Endothelial cell (in vitro differentiated cells): ENCODE data around the gene CRTC1. TPM values are rescaled to one million over a fixed set of nuclear protein-coding genes. Genes with fewer than 3 reads are reported as not detected.

Experiments used
- DNase-seq: peaks from one replicate; pipeline ENCODE4 v3.0.0; 2021; ENCODE audit warnings: low spot score
- H3K27ac Mint-ChIP-seq: one replicate; pipeline ENCODE4 v1.8.0; 2021; ENCODE audit warnings: mixed read lengths, inconsistent platforms; ENCODE audit not compliant: unreplicated experiment
- H3K27me3 Mint-ChIP-seq: one replicate; pipeline ENCODE4 v1.8.0; 2021; ENCODE audit warnings: mild to moderate bottlenecking, moderate library complexity, mixed read lengths, inconsistent platforms; ENCODE audit not compliant: unreplicated experiment
- H3K36me3 Mint-ChIP-seq: one replicate; pipeline ENCODE4 v1.8.0; 2021; ENCODE audit warnings: mild to moderate bottlenecking, low read depth, mixed read lengths, inconsistent platforms; ENCODE audit not compliant: unreplicated experiment
- H3K4me1 Mint-ChIP-seq: one replicate; pipeline ENCODE4 v1.8.0; 2021; ENCODE audit warnings: mild to moderate bottlenecking, mixed read lengths, inconsistent platforms; ENCODE audit not compliant: unreplicated experiment
- H3K4me3 Mint-ChIP-seq: one replicate; pipeline ENCODE4 v1.8.0; 2021; ENCODE audit warnings: mild to moderate bottlenecking, mixed read lengths, inconsistent platforms; ENCODE audit not compliant: unreplicated experiment
- H3K9me3 Mint-ChIP-seq: one replicate; pipeline ENCODE4 v1.8.0; 2021; ENCODE audit warnings: mixed read lengths, inconsistent platforms; ENCODE audit not compliant: unreplicated experiment
- CTCF ChIP-seq: fragments of 200-600 bp; sonication (generic); IDR thresholded peaks from one replicate; pipeline ENCODE4 v1.5.0; 2021; ENCODE audit warnings: antibody characterized with exemption; ENCODE audit not compliant: unreplicated experiment
- total RNA-seq: library from RNA; stranded (reverse); fragmentation: NEBNext Ultra II Directional; extraction: Animal tissue kit (Norgen Biotek cat#: 25700); gene quantifications from one replicate; pipeline ENCODE4 v1.2.1, GENCODE V29; 2021; ENCODE audit not compliant: unreplicated experiment

The CRTC1 gene
- total RNA-seq, 1 donor from 2014 or later, result 17.5 TPM

DNA sequence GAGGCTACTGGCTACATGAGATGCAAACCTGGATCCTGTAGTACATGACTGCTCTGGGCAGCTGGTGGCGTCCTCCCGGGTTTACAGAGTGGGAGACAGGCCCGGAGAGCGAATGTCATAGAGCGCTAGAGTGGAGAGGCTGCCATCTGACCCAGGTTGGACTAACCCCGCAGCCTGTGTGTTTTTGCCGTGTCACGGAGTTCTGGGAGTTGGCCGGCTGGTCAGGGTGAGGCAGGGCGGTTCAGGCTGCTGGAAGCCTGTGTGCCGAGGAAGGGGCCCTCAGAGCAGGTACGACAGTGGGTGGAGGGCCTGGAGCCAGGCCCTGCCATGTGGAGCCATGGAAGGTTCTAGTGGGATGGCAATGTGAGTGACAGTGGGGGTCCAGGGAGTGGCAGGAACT, 12.5 kb downstream of the CRTC1 start:
- no peak for DNase-seq
- H3K4me1 Mint-ChIP-seq, result peaks cover 9% of the 10 kb centered on the region
- H3K9me3 Mint-ChIP-seq, result no peaks in the 10 kb centered on the region
- TF ChIP-seq CTCF, result no peak
- peaks cover 12% of the 10 kb centered on the region for H3K27me3 Mint-ChIP-seq
- no peaks in the 10 kb centered on the region for H3K36me3 Mint-ChIP-seq
- no peak overlapping the region for H3K4me3 Mint-ChIP-seq
- no peak overlapping the region for H3K27ac Mint-ChIP-seq

- no peak overlapping the region for H3K4me3 Mint-ChIP-seq
- DNase-seq, result no peak
- peaks cover 10% of the 10 kb centered on the region for H3K27me3 Mint-ChIP-seq
- no peak overlapping the region for H3K27ac Mint-ChIP-seq
- peaks cover 9% of the 10 kb centered on the region for H3K4me1 Mint-ChIP-seq
- no peak for TF ChIP-seq CTCF
- no peaks in the 10 kb centered on the region for H3K9me3 Mint-ChIP-seq
- H3K36me3 Mint-ChIP-seq, result no peaks in the 10 kb centered on the region
Observed at GRCh38 chr19:18697680-18698079, 14.2 kb downstream of the CRTC1 start.

GRCh38 chr19:18698321-18699167, 15.1 kb downstream of the CRTC1 start:
- Mint-ChIP-seq H3K4me1 (peaks cover 9% of the 10 kb centered on the region), H3K36me3 (no peaks in the 10 kb centered on the region), H3K27me3 (peaks cover 10% of the 10 kb centered on the region), H3K27ac (no peak overlapping the region), H3K4me3 (no peak overlapping the region), H3K9me3 (no peaks in the 10 kb centered on the region)
- no peak for TF ChIP-seq CTCF
- no peak for DNase-seq

DNA sequence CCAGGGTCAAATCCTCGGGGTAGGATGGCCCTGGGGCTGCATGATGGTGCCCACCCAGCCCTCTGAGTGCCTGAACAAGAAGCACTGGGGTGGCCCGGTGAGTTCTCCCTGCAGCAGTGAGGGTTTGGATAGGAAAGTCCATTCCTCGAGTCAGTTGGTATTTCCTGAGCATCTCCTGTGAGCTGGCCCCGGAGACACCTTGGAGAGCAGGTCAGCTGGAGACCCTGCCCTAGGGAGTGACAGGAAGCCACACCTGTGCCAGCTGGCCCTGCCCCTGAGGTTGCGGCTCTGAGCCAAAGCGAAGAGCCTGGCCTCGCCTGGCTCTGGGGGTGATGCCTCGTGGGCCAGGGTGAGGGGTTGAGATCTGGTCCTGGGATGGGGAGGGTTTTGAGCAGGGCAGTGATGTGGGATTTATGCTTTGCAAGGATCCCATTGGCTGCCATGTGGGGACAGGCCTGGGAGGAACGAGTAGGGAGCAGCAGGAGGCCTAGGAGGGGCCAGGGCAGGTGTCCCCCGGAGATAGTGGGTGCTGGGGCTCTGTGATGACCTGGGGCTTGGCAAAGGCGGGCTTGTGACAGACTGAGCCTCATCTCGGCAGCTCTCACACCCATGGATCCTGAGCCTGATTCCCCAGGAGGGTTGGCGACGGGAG, 16.0 kb downstream of the CRTC1 start:
- Mint-ChIP-seq H3K27me3 (peaks cover 11% of the 10 kb centered on the region), H3K4me1 (peaks cover 9% of the 10 kb centered on the region), H3K9me3 (no peaks in the 10 kb centered on the region), H3K36me3 (no peaks in the 10 kb centered on the region), H3K4me3 (no peak overlapping the region), H3K27ac (no peak overlapping the region)
- DNase-seq, result no peak
- no peak for TF ChIP-seq CTCF
